ENCODE measurements around the gene STK10. TPM values are rescaled to one million over a fixed set of nuclear protein-coding genes. Genes with fewer than 3 reads are reported as not detected.

STK10 gene
- total and polyA plus RNA-seq, 9 of the 15 experiments (the other 6 are each of a cell fraction or from before 2014, with no cell fraction given): 0.30 to 6.7 (median 2.4) TPM

GRCh38 chr5:172051643-172052339, 136.2 kb downstream of the STK10 start (continued):
- TF ChIP-seq CHAMP1 (IDR thresholded peaks at IDR 0.05): no peak
- TF ChIP-seq ZBTB2 (IDR thresholded peaks at IDR 0.05): no peak
- 0 out of 2 replicates have a peak, but pooled peaks have one; percentile 34 for TF ChIP-seq ZNF175 (CRISPR knock-in tag; IDR thresholded peaks at IDR 0.05; ENCODE audit: low read depth)
- no peak for TF ChIP-seq NR2C2 (CRISPR knock-in tag; IDR thresholded peaks at IDR 0.05)
- 0 out of 2 replicates have a peak, but pooled peaks have one; percentile 20 for TF ChIP-seq NR2C2 (tag; IDR thresholded peaks at IDR 0.05)
- no peak for TF ChIP-seq NR2F6 (CRISPR knock-in tag; IDR thresholded peaks at IDR 0.05)
- TF ChIP-seq NCOA6 (IDR thresholded peaks at IDR 0.05): no peak
- no peak for TF ChIP-seq FOXJ3 (CRISPR knock-in tag; IDR thresholded peaks at IDR 0.05)
- TF ChIP-seq, protein P1, sequence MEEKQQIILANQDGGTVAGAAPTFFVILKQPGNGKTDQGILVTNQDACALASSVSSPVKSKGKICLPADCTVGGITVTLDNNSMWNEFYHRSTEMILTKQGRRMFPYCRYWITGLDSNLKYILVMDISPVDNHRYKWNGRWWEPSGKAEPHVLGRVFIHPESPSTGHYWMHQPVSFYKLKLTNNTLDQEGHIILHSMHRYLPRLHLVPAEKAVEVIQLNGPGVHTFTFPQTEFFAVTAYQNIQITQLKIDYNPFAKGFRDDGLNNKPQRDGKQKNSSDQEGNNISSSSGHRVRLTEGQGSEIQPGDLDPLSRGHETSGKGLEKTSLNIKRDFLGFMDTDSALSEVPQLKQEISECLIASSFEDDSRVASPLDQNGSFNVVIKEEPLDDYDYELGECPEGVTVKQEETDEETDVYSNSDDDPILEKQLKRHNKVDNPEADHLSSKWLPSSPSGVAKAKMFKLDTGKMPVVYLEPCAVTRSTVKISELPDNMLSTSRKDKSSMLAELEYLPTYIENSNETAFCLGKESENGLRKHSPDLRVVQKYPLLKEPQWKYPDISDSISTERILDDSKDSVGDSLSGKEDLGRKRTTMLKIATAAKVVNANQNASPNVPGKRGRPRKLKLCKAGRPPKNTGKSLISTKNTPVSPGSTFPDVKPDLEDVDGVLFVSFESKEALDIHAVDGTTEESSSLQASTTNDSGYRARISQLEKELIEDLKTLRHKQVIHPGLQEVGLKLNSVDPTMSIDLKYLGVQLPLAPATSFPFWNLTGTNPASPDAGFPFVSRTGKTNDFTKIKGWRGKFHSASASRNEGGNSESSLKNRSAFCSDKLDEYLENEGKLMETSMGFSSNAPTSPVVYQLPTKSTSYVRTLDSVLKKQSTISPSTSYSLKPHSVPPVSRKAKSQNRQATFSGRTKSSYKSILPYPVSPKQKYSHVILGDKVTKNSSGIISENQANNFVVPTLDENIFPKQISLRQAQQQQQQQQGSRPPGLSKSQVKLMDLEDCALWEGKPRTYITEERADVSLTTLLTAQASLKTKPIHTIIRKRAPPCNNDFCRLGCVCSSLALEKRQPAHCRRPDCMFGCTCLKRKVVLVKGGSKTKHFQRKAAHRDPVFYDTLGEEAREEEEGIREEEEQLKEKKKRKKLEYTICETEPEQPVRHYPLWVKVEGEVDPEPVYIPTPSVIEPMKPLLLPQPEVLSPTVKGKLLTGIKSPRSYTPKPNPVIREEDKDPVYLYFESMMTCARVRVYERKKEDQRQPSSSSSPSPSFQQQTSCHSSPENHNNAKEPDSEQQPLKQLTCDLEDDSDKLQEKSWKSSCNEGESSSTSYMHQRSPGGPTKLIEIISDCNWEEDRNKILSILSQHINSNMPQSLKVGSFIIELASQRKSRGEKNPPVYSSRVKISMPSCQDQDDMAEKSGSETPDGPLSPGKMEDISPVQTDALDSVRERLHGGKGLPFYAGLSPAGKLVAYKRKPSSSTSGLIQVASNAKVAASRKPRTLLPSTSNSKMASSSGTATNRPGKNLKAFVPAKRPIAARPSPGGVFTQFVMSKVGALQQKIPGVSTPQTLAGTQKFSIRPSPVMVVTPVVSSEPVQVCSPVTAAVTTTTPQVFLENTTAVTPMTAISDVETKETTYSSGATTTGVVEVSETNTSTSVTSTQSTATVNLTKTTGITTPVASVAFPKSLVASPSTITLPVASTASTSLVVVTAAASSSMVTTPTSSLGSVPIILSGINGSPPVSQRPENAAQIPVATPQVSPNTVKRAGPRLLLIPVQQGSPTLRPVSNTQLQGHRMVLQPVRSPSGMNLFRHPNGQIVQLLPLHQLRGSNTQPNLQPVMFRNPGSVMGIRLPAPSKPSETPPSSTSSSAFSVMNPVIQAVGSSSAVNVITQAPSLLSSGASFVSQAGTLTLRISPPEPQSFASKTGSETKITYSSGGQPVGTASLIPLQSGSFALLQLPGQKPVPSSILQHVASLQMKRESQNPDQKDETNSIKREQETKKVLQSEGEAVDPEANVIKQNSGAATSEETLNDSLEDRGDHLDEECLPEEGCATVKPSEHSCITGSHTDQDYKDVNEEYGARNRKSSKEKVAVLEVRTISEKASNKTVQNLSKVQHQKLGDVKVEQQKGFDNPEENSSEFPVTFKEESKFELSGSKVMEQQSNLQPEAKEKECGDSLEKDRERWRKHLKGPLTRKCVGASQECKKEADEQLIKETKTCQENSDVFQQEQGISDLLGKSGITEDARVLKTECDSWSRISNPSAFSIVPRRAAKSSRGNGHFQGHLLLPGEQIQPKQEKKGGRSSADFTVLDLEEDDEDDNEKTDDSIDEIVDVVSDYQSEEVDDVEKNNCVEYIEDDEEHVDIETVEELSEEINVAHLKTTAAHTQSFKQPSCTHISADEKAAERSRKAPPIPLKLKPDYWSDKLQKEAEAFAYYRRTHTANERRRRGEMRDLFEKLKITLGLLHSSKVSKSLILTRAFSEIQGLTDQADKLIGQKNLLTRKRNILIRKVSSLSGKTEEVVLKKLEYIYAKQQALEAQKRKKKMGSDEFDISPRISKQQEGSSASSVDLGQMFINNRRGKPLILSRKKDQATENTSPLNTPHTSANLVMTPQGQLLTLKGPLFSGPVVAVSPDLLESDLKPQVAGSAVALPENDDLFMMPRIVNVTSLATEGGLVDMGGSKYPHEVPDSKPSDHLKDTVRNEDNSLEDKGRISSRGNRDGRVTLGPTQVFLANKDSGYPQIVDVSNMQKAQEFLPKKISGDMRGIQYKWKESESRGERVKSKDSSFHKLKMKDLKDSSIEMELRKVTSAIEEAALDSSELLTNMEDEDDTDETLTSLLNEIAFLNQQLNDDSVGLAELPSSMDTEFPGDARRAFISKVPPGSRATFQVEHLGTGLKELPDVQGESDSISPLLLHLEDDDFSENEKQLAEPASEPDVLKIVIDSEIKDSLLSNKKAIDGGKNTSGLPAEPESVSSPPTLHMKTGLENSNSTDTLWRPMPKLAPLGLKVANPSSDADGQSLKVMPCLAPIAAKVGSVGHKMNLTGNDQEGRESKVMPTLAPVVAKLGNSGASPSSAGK (IDR thresholded peaks at IDR 0.05): peak; percentile 76
- 0 out of 4 replicates have a peak, but pooled peaks of 1 of the 2 experiments have one; percentile 21 for TF ChIP-seq TRIM24 (IDR thresholded peaks at IDR 0.05)
- 0 out of 2 replicates have a peak, but pooled peaks have one; percentile 38 for TF ChIP-seq ZNF644 (tag; IDR thresholded peaks at IDR 0.05; ENCODE audit: low read depth)
